Naive thymus-derived CD4-positive, alpha-beta T cell (primary cell): Measurements from ENCODE around the gene MDFIC. TPM values are rescaled to one million over a fixed set of nuclear protein-coding genes. Genes with fewer than 3 reads are reported as not detected.

Experiments
- ATAC-seq: fragments of 150-1000 bp; cut with Tn5 transposase; 2 replicates; pipeline ENCODE4 v1.10.0; 2021; ENCODE audit warnings: mild to moderate bottlenecking, moderate library complexity
- CTCF ChIA-PET: fragments of 350-600 bp; sonication (Branson Sonifier 250); formaldehyde crosslinking; loops from one replicate; lab custom pipeline; 2021; ENCODE audit warnings: antibody characterized with exemption; lab: Charles Lee
- POLR2A ChIA-PET: fragments of 350-600 bp; sonication (Branson Sonifier 250); formaldehyde crosslinking; loops from one replicate; lab custom pipeline; 2021; ENCODE audit warnings: antibody characterized with exemption, inconsistent platforms; lab: Charles Lee
- DNase-seq, 9 donors: peaks; one replicate each; pipeline versions ENCODE4 v3.0.0 to v3.0.0-alpha.2; 2020 to 2022; ENCODE audit warnings: mixed read lengths in 1 of 9
- H3K27ac ChIP-seq: one replicate; pipeline ENCODE4 v1.7.0; 2013; ENCODE audit warnings: mild to moderate bottlenecking, low read depth, low read length, moderate library complexity
- H3K27me3 ChIP-seq, 2 donors: one replicate each; pipeline ENCODE4 v1.7.0; 2013; ENCODE audit warnings: low read length in 2 of 2, mild to moderate bottlenecking in 2 of 2, moderate library complexity in 2 of 2; ENCODE audit not compliant: control insufficient read depth in 2 of 2, insufficient read depth in 2 of 2
- H3K36me3 ChIP-seq, 3 experiments: 1 replicate in 2 of 3; 2 replicates in 1 of 3; pipeline ENCODE4 v1.7.0; 2013; ENCODE audit warnings: low read length in 3 of 3, mild to moderate bottlenecking in 3 of 3, moderate library complexity in 1 of 3; ENCODE audit not compliant: insufficient read depth in 3 of 3, control insufficient read depth in 2 of 3
- H3K4me1 ChIP-seq, 2 donors: one replicate each; pipeline ENCODE4 v1.7.0; 2013; ENCODE audit warnings: low read length in 2 of 2, mild to moderate bottlenecking in 2 of 2, moderate library complexity in 1 of 2; ENCODE audit not compliant: control insufficient read depth in 2 of 2, insufficient read depth in 2 of 2
- H3K4me3 ChIP-seq: 2 replicates; pipeline ENCODE4 v1.7.0; 2013; ENCODE audit warnings: mild to moderate bottlenecking, low read length
- H3K9me3 ChIP-seq, 3 experiments: 1 replicate in 2 of 3; 2 replicates in 1 of 3; pipeline ENCODE4 v1.7.0; 2013; ENCODE audit warnings: low read length in 3 of 3; ENCODE audit not compliant: control insufficient read depth in 2 of 3
- H3K27ac Mint-ChIP-seq, 9 donors: one replicate each; pipeline ENCODE4 v1.8.0; 2020 to 2022; ENCODE audit warnings: mixed read lengths in 9 of 9, mild to moderate bottlenecking in 8 of 9, moderate library complexity in 5 of 9, inconsistent platforms in 2 of 9
- H3K27me3 Mint-ChIP-seq, 5 donors: one replicate each; pipeline ENCODE4 v1.8.0; 2021 to 2022; ENCODE audit warnings: mixed read lengths in 5 of 5, mild to moderate bottlenecking in 1 of 5
- H3K36me3 Mint-ChIP-seq, 5 donors: one replicate each; pipeline ENCODE4 v1.8.0; 2020 to 2022; ENCODE audit warnings: mixed read lengths in 5 of 5, mild to moderate bottlenecking in 3 of 5, inconsistent platforms in 1 of 5
- H3K4me1 Mint-ChIP-seq, 7 donors: one replicate each; pipeline ENCODE4 v1.8.0; 2020 to 2022; ENCODE audit warnings: mixed read lengths in 7 of 7, mild to moderate bottlenecking in 3 of 7, inconsistent platforms in 1 of 7
- H3K4me3 Mint-ChIP-seq, 10 donors: one replicate each; pipeline ENCODE4 v1.8.0; 2020 to 2022; ENCODE audit warnings: mild to moderate bottlenecking in 10 of 10, mixed read lengths in 10 of 10, moderate library complexity in 6 of 10, inconsistent platforms in 2 of 10
- H3K9me3 Mint-ChIP-seq, 11 donors: one replicate each; pipeline ENCODE4 v1.8.0; 2020 to 2022; ENCODE audit warnings: mixed read lengths in 11 of 11, mild to moderate bottlenecking in 4 of 11, inconsistent platforms in 1 of 11, moderate library complexity in 1 of 11
- intact Hi-C, 2 donors: fragments of 100-400 bp; cut with micrococcal nuclease; formaldehyde crosslinking; loops; one replicate each; pipeline ENCODE4 v1.15.1; 2023
- polyA plus RNA-seq, 2 donors: library from polyadenylated mRNA; unstranded; fragments of 300-500 nt; fragmentation: Illumina TruSeq; gene quantifications; one replicate each; pipeline ENCODE4 v1.2.3, GENCODE V29; 2021
- total RNA-seq, 6 experiments: library from RNA in 5 of 6; stranded (reverse) in 5 of 6; gene quantifications; 1 replicate in 5 of 6; 2 replicates in 1 of 6; pipeline ENCODE4 v1.2.3 and lab custom pipeline; 2021 to 2026

MDFIC gene
- total and polyA plus RNA-seq, 7 experiments from 2014 or later, result 48.5 to 90.8 (median 58.1) TPM

DNA sequence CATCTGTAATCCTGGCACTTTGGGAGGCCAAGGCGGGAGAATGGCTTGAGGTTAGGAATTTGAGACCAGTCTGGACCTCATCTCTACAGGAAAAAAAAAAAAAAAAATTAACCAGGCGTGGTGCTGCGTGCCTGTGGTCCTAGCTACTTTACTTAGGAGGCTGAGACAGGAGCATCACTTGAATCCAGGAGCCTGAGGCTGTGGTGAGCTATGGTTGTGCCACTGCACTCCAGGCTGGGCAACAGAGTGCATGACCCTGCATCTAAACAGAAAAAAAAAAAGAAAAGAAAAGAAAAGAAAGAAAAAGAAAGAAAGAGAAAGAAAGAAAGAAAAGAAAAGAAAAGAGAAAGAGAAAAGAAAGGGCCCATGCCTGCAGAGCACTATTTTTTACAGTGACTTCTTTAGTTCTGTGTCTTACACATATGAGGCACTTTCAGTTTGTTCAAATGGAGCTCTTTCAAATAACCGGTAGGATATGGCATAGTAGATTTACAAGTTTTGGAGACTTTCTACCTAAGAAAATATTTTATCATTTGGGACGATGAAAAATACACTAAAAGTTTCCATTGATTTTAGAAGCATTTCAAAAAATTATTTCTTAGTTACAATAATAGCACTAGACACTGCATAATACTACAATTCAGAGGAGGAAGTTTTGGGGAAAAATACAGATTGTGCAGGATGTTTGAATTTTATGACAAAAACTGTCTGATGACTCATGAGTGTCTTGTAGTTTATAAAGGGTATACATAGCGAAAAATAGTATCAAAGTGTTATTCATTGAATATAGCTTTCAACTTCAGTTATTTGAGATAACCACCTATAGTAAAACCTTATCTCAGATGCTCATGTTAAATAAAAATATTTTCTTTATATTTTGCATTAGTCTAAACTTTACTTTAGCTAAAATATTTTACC is 75.9 kb downstream of the MDFIC start:
- ChIA-PET POLR2A (interaction anchor here (0.6 kb wide), 1 partner anchor 139 kb away, joined by 3 read pairs; no protein-coding TSS in a partner anchor), CTCF (interaction anchor here (0.6 kb wide), 1 partner anchor 897 kb away, joined by 3 read pairs; no protein-coding TSS in a partner anchor)
- Histone ChIP-seq H3K4me3 (no peak overlapping the region), H3K27ac (no peak overlapping the region), H3K27me3 (no peaks in the 10 kb centered on the region), H3K36me3 (no peaks in the 10 kb centered on the region), H3K9me3 (no peaks in the 10 kb centered on the region), H3K4me1 (peaks cover 10 to 17% of the 10 kb centered on the region in 2 donors)
- DNase-seq (no peak), ATAC-seq (no peak)
- Mint-ChIP-seq H3K4me3 (peak overlapping the region in 6 of 10 donors; percentile 1 to 58 (median 35)), H3K9me3 (peaks cover 0 to 14% (median 0%) of the 10 kb centered on the region in 11 donors), H3K36me3 (peaks cover 22 to 61% (median 39%) of the 10 kb centered on the region in 5 donors), H3K4me1 (peaks cover 31 to 83% (median 67%) of the 10 kb centered on the region in 7 donors), H3K27me3 (no peaks in the 10 kb centered on the region), H3K27ac (peak overlapping the region in 8 of 9 donors; percentile 12 to 77 (median 61))
- intact Hi-C loops, result loop anchor here in 1 of 2 donors (2.0 to 5.0 kb wide), 2 partner anchors 13 to 130 kb away; no protein-coding TSS in a partner anchor

- peaks cover 11 to 51% (median 21%) of the 10 kb centered on the region in 5 donors for H3K36me3 Mint-ChIP-seq
- no peaks in the 10 kb centered on the region for H3K9me3 ChIP-seq
- H3K36me3 ChIP-seq, result no peaks in the 10 kb centered on the region
- H3K27ac Mint-ChIP-seq, result peak overlapping the region in 6 of 9 donors; percentile 11 to 88 (median 61)
- no peak overlapping the region for H3K4me3 Mint-ChIP-seq
- no peaks in the 10 kb centered on the region for H3K27me3 ChIP-seq
- CTCF ChIA-PET, result no interaction called here
- DNase-seq, result no peak
- H3K27me3 Mint-ChIP-seq, result no peaks in the 10 kb centered on the region
- no peak overlapping the region for H3K4me3 ChIP-seq
- H3K9me3 Mint-ChIP-seq, result no peaks in the 10 kb centered on the region
- intact Hi-C loops, result no loop called here
- peaks cover 39 to 84% (median 72%) of the 10 kb centered on the region in 7 donors for H3K4me1 Mint-ChIP-seq
- H3K27ac ChIP-seq, result no peak overlapping the region
- POLR2A ChIA-PET, result no interaction called here
- peaks cover 36 to 48% of the 10 kb centered on the region in 2 donors for H3K4me1 ChIP-seq
- ATAC-seq, result no peak
These were observed 82.2 kb downstream of the MDFIC start for GRCh38 chr7:115004121-115004520.

GRCh38 chr7:115005251-115005650 is 83.4 kb downstream of the MDFIC start:
- Mint-ChIP-seq H3K4me3 (peak overlapping the region in 2 of 10 donors; percentile 5 to 28), H3K36me3 (peaks cover 11 to 51% (median 20%) of the 10 kb centered on the region in 5 donors), H3K9me3 (no peaks in the 10 kb centered on the region), H3K27ac (peak overlapping the region in 8 of 9 donors; percentile 24 to 88 (median 58)), H3K4me1 (peaks cover 43 to 95% (median 83%) of the 10 kb centered on the region in 7 donors), H3K27me3 (no peaks in the 10 kb centered on the region)
- Histone ChIP-seq H3K27me3 (no peaks in the 10 kb centered on the region), H3K27ac (no peak overlapping the region), H3K36me3 (no peaks in the 10 kb centered on the region), H3K4me3 (no peak overlapping the region), H3K4me1 (peaks cover 47 to 59% of the 10 kb centered on the region in 2 donors), H3K9me3 (no peaks in the 10 kb centered on the region)
- no peak for DNase-seq
- POLR2A ChIA-PET, result interaction anchor here (1.0 kb wide), 1 partner anchor 82 kb away, joined by 3 read pairs; no protein-coding TSS in a partner anchor
- ATAC-seq, result no peak
- intact Hi-C loops, result loop anchor here in 1 of 2 donors (5.0 kb wide), 1 partner anchor 83 kb away; the partner anchor contains the start of gene MDFIC
- CTCF ChIA-PET, result no interaction called here

GRCh38 chr7:115005953-115006352 is 84.1 kb downstream of the MDFIC start:
- POLR2A ChIA-PET, result no interaction called here
- peak overlapping the region in 2 of 10 donors; percentile 23 to 31 for H3K4me3 Mint-ChIP-seq
- no peaks in the 10 kb centered on the region for H3K9me3 Mint-ChIP-seq
- Histone ChIP-seq H3K36me3 (no peaks in the 10 kb centered on the region), H3K4me1 (peaks cover 54 to 64% of the 10 kb centered on the region in 2 donors), H3K27me3 (no peaks in the 10 kb centered on the region), H3K27ac (peak overlapping the region; percentile 28), H3K4me3 (no peak overlapping the region), H3K9me3 (no peaks in the 10 kb centered on the region)
- peak overlapping the region; percentile 52 to 94 (median 78) for H3K27ac Mint-ChIP-seq
- no peaks in the 10 kb centered on the region for H3K27me3 Mint-ChIP-seq
- CTCF ChIA-PET, result no interaction called here
- intact Hi-C loops, result loop anchor here in 1 of 2 donors (1.0 to 5.0 kb wide), 2 partner anchors 8 to 84 kb away; partner anchors contain the start of gene MDFIC
- DNase-seq (no peak), ATAC-seq (no peak)
- peaks cover 44 to 96% (median 89%) of the 10 kb centered on the region in 7 donors for H3K4me1 Mint-ChIP-seq
- H3K36me3 Mint-ChIP-seq, result peaks cover 11 to 49% (median 20%) of the 10 kb centered on the region in 5 donors

- ATAC-seq, result no peak
- Histone ChIP-seq H3K4me1 (peaks cover 53 to 75% of the 10 kb centered on the region in 2 donors), H3K27me3 (no peaks in the 10 kb centered on the region), H3K36me3 (no peaks in the 10 kb centered on the region), H3K27ac (peak overlapping the region; percentile 54), H3K4me3 (peak overlapping the region; percentile 8), H3K9me3 (no peaks in the 10 kb centered on the region)
- POLR2A ChIA-PET, result interaction anchor here (0.8 kb wide), 1 partner anchor 11 kb away, joined by 3 read pairs; no protein-coding TSS in a partner anchor
- Mint-ChIP-seq H3K9me3 (peaks cover 0 to 5% (median 0%) of the 10 kb centered on the region in 11 donors), H3K4me1 (peaks cover 48 to 94% (median 92%) of the 10 kb centered on the region in 7 donors), H3K27ac (peak overlapping the region; percentile 56 to 94 (median 88)), H3K4me3 (peak overlapping the region; percentile 29 to 85 (median 72)), H3K27me3 (no peaks in the 10 kb centered on the region), H3K36me3 (peaks cover 13 to 50% (median 23%) of the 10 kb centered on the region in 5 donors)
- no peak for DNase-seq
- CTCF ChIA-PET, result interaction anchor here (0.6 kb wide), 1 partner anchor 175 kb away, joined by 3 read pairs; no protein-coding TSS in a partner anchor
- intact Hi-C loops, result loop anchor here in 1 of 2 donors (1.0 to 5.0 kb wide), 4 partner anchors 7 to 85 kb away; partner anchors contain the start of gene MDFIC
These were observed 85.9 kb downstream of the MDFIC start for GRCh38 chr7:115007751-115008150.
